Measurements from ENCODE around the gene C18orf54. TPM values are rescaled to one million over a fixed set of nuclear protein-coding genes. Genes with fewer than 3 reads are reported as not detected.

The C18orf54 gene
- total RNA-seq, 1 experiment from 2014 or later, result 5.1 TPM

DNA sequence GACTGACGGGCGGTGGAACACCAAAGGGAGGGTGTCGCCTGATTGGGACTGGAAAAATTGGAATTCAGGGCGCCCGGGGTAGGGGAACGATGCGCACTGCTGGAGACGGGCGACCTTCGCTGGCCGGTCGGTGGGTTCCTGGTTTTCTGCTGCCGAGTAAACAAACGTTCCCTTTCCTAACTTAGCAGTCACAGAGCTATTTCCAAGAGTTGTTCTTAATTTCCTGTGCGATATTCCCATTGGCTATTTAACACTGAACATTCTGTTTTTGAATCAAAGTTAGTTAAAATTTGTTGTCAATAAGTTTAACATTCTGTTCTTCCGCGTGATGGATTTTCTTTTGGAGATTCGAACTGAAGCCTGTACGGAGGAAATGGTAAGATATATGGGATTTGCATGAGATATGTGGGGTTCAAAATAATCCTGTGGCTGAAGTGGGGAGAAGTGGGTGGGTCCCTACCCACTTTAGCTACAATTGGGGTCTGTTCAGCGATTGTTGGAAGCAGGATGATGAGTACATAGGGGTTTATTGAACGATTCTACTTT, 862 bp downstream of the C18orf54 start:
- peak; percentile 23 for DNase-seq

DNA sequence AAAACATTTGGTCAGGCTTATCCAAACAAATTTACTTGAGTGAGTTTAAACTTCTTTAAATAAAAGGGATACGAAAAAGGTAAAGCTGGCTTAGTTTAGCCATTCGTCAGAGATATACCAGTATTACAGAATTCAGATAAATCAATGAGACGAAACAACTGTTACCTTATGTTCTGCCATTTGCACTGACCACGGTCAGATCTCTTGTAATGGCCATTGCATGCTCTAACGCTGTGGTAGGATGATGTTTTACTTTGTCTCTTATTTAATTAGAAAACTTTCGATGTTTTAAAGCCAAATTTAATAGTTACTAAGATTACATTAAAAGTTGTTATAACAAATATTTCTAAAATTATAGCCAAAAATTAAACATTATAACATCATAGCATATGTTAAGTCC, 1.5 kb downstream of the C18orf54 start:
- DNase-seq, result no peak
- CTCF ChIA-PET, result no interaction called here

More for the DNA sequence above, 862 bp downstream of the C18orf54 start:
- intact Hi-C loops (cut with micrococcal nuclease), result loop anchor here (5.0 to 10.0 kb wide), 2 partner anchors 34 to 134 kb away; partner anchors contain the start of gene MBD2
- POLR2A ChIA-PET (ENCODE audit: unreplicated experiment), result no interaction called here
- Histone ChIP-seq H2AFZ (ENCODE audit: low read length) (peak overlapping the region; percentile 99), H4K20me1 (ENCODE audit: low read length) (no peaks in the 10 kb centered on the region), H3K9ac (ENCODE audit: low read length) (peak overlapping the region; percentile 84), H3K4me1 (ENCODE audit: insufficient read depth, low read length) (peaks cover 18% of the 10 kb centered on the region), H3K9me3 (ENCODE audit: low read length) (no peaks in the 10 kb centered on the region), H3K79me2 (ENCODE audit: low read length) (peaks cover 20% of the 10 kb centered on the region), H3K4me2 (ENCODE audit: low read length) (peak overlapping the region; percentile 92), H3K9me2 (replicated peaks; ENCODE audit: low read length) (no peaks in the 10 kb centered on the region), H3K27ac (ENCODE audit: low read length) (no peak overlapping the region), H3K4me3 (ENCODE audit: low read length) (peak overlapping the region; percentile 96), H3K36me3 (ENCODE audit: low read depth, low read length) (peaks cover 4% of the 10 kb centered on the region; the same call in 1 of the 2 replicates), H3K27me3 (ENCODE audit: low read length) (no peaks in the 10 kb centered on the region), H3F3A (ENCODE audit: low read length, unreplicated experiment) (no peaks in the 10 kb centered on the region)
- peak; percentile 35 for ATAC-seq
- CTCF ChIA-PET, result interaction anchor here (1.1 kb wide), 1 partner anchor 42 kb away, joined by 4 read pairs; no protein-coding TSS in a partner anchor
- BruUV-seq (replicated peaks), result TSS peak; percentile 37
- TF ChIP-seq EZH2 (IDR thresholded peaks at IDR 0.05; ENCODE audit: low read length, unreplicated experiment) (no peak), EZH2phosphoT487 (IDR thresholded peaks at IDR 0.05; ENCODE audit: borderline replicate concordance, low read length) (no peak)
- TF ChIP-seq, protein P1, sequence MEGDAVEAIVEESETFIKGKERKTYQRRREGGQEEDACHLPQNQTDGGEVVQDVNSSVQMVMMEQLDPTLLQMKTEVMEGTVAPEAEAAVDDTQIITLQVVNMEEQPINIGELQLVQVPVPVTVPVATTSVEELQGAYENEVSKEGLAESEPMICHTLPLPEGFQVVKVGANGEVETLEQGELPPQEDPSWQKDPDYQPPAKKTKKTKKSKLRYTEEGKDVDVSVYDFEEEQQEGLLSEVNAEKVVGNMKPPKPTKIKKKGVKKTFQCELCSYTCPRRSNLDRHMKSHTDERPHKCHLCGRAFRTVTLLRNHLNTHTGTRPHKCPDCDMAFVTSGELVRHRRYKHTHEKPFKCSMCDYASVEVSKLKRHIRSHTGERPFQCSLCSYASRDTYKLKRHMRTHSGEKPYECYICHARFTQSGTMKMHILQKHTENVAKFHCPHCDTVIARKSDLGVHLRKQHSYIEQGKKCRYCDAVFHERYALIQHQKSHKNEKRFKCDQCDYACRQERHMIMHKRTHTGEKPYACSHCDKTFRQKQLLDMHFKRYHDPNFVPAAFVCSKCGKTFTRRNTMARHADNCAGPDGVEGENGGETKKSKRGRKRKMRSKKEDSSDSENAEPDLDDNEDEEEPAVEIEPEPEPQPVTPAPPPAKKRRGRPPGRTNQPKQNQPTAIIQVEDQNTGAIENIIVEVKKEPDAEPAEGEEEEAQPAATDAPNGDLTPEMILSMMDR (conservative IDR thresholded peaks at IDR 0.05; ENCODE audit: low read depth, low read length), result no peak

DNA sequence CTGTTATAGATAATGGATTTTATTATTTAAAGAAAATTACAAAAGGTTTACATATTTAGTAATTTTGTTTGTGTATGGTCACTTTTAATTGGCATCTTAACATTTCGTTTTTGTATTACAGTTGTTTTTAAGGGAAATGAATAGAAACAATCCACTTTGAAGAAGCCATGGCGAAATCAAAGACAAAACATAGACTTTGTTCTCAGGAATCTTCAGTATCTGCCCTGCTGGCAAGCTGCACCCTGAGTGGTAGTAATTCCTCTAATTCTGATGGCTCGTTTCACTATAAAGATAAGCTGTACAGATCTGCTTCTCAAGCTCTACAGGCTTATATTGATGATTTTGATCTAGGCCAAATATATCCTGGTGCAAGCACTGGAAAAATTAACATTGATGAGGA, 2.7 kb downstream of the C18orf54 start:
- Histone ChIP-seq H3K4me3 (ENCODE audit: low read length) (no peak overlapping the region), H3K27ac (ENCODE audit: low read length) (no peak overlapping the region), H4K20me1 (ENCODE audit: low read length) (no peaks in the 10 kb centered on the region), H3K27me3 (ENCODE audit: low read length) (no peaks in the 10 kb centered on the region), H3K4me2 (ENCODE audit: low read length) (no peak overlapping the region), H3F3A (ENCODE audit: low read length, unreplicated experiment) (no peaks in the 10 kb centered on the region), H3K36me3 (ENCODE audit: low read depth, low read length) (peaks cover 4% of the 10 kb centered on the region; the same call in 1 of the 2 replicates), H3K9ac (ENCODE audit: low read length) (no peak overlapping the region), H3K4me1 (ENCODE audit: insufficient read depth, low read length) (peaks cover 18% of the 10 kb centered on the region), H3K9me2 (replicated peaks; ENCODE audit: low read length) (no peaks in the 10 kb centered on the region), H3K79me2 (ENCODE audit: low read length) (peaks cover 20% of the 10 kb centered on the region), H2AFZ (ENCODE audit: low read length) (no peak overlapping the region), H3K9me3 (ENCODE audit: low read length) (no peaks in the 10 kb centered on the region)
- intact Hi-C loops (cut with micrococcal nuclease), result no loop called here
- ChIA-PET POLR2A (ENCODE audit: unreplicated experiment) (no interaction called here), CTCF (no interaction called here)
- no TSS peak for BruUV-seq (replicated peaks)
- TF ChIP-seq, protein P1 (conservative IDR thresholded peaks at IDR 0.05; ENCODE audit: low read depth, low read length), result no peak
- no peak for TF ChIP-seq EZH2phosphoT487 (IDR thresholded peaks at IDR 0.05; ENCODE audit: borderline replicate concordance, low read length)
- no peak for TF ChIP-seq EZH2 (IDR thresholded peaks at IDR 0.05; ENCODE audit: low read length, unreplicated experiment)
- no peak for ATAC-seq
- DNase-seq, result no peak

More for the DNA sequence above, 1.5 kb downstream of the C18orf54 start:
- POLR2A ChIA-PET (ENCODE audit: unreplicated experiment), result no interaction called here
- Histone ChIP-seq H4K20me1 (ENCODE audit: low read length) (no peaks in the 10 kb centered on the region), H3K9me3 (ENCODE audit: low read length) (no peaks in the 10 kb centered on the region), H3K27ac (ENCODE audit: low read length) (no peak overlapping the region), H2AFZ (ENCODE audit: low read length) (peak overlapping the region; percentile 99), H3K4me1 (ENCODE audit: insufficient read depth, low read length) (peaks cover 18% of the 10 kb centered on the region), H3K36me3 (ENCODE audit: low read depth, low read length) (peaks cover 4% of the 10 kb centered on the region; the same call in 1 of the 2 replicates), H3K9ac (ENCODE audit: low read length) (peak overlapping the region; percentile 84), H3K4me3 (ENCODE audit: low read length) (peak overlapping the region; percentile 96), H3F3A (ENCODE audit: low read length, unreplicated experiment) (no peaks in the 10 kb centered on the region), H3K9me2 (replicated peaks; ENCODE audit: low read length) (no peaks in the 10 kb centered on the region), H3K4me2 (ENCODE audit: low read length) (peak overlapping the region; percentile 92), H3K27me3 (ENCODE audit: low read length) (no peaks in the 10 kb centered on the region), H3K79me2 (ENCODE audit: low read length) (peaks cover 20% of the 10 kb centered on the region)
- no TSS peak for BruUV-seq (replicated peaks)
- no peak for ATAC-seq
- intact Hi-C loops (cut with micrococcal nuclease), result loop anchor here (5.0 to 10.0 kb wide), 2 partner anchors 33 to 134 kb away; partner anchors contain the start of gene MBD2
- TF ChIP-seq, protein P1 (conservative IDR thresholded peaks at IDR 0.05; ENCODE audit: low read depth, low read length), result no peak
